ENCODE measurements around the gene RNF212. TPM values are rescaled to one million over a fixed set of nuclear protein-coding genes. Genes with fewer than 3 reads are reported as not detected.

Gene RNF212
- total RNA-seq, 4 donors from 2014 or later, result 6.7 to 31.1 (median 8.6) TPM

DNA sequence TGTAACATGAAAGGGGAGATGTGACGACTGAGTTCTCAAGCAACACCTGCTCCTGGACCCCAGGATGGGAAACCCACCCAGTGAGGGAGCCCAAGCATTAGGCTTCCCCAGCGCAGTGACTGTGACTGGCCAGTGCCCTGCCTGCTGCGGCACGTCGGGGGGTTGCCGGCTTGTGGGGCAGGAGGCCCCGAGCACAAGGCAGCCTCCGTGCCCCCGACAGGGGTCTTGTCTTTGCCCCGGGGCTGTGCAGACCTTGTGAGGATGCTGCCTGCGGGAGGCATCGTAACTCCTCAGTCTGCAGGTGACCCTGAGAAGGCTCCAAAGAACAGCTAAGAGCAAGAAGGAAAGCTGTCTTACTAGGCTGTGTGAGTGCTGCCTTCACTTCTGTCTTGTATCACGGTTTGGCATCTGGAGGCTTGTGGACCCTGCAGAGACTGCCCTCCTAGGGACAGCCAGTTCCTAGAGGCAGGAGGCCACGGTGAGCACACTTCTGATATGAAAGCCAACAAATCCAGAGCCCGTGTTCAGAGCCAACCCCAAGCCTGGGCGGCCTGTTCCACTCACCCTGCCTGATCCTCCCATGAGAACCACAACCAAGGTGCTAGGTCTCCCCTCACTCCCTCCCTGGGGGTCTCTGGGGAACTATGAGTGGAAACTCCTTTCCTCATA, 54.2 kb downstream of the RNF212 start:
- no peak for DNase-seq
- Histone ChIP-seq H3K4me1 (no peaks in the 10 kb centered on the region), H3K4me3 (replicated peaks in 1 of 3) (no peak overlapping the region), H3K27ac (no peak overlapping the region), H3K36me3 (no peaks in the 10 kb centered on the region), H3K9me3 (no peaks in the 10 kb centered on the region), H3K27me3 (no peaks in the 10 kb centered on the region)
- intact Hi-C loops (cut with DNase I), result no loop called here
- WGBS, 2 donors, result 79 to 84% methylated on average over 5 to 16 of the region's 16 CpGs
- no peak for TF ChIP-seq POLR2A (IDR thresholded peaks at IDR 0.05)
- TF ChIP-seq, protein P1, sequence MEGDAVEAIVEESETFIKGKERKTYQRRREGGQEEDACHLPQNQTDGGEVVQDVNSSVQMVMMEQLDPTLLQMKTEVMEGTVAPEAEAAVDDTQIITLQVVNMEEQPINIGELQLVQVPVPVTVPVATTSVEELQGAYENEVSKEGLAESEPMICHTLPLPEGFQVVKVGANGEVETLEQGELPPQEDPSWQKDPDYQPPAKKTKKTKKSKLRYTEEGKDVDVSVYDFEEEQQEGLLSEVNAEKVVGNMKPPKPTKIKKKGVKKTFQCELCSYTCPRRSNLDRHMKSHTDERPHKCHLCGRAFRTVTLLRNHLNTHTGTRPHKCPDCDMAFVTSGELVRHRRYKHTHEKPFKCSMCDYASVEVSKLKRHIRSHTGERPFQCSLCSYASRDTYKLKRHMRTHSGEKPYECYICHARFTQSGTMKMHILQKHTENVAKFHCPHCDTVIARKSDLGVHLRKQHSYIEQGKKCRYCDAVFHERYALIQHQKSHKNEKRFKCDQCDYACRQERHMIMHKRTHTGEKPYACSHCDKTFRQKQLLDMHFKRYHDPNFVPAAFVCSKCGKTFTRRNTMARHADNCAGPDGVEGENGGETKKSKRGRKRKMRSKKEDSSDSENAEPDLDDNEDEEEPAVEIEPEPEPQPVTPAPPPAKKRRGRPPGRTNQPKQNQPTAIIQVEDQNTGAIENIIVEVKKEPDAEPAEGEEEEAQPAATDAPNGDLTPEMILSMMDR (IDR thresholded peaks at IDR 0.05), result no peak

DNA sequence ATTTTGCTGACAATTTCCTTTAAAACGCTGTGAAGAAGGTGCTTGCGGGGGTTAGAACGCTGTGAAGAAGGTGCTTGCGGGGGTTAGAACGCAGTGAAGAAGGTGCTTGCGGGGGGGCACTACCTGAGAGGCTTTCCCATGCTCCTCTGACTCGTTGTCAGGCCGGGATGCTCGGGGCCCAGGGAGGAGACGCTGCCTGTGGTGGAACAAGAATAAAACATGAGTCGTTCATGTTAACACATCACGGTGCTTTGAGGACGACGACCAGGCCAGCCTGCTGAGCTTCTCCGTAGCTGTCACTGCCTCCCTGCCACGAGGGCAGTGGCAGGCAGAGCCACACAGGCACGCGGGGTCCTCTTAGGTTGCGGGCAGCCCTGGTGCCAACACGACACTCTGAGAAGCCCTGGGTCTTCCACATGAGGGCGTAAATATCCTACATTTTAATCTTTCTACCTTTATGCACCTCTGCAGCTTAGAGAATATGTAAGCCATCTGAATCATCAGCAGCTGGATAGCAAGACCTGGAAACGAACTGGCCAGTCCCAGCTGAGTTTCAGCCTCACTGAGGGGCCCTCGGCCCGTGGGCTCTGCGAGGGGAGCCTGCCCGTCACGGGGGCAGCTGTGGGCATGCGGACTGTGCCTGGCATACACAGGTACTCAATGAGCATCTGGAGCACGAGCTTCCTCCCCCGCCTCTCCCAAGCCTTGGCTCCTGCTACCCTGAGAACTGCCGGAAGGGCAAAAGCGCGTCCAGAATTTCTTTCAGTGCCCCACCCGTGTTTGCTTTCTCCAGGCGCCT, 55.0 kb downstream of the RNF212 start:
- no peak for TF ChIP-seq POLR2A (IDR thresholded peaks at IDR 0.05)
- TF ChIP-seq, protein P1 (IDR thresholded peaks at IDR 0.05), result no peak
- Histone ChIP-seq H3K9me3 (no peaks in the 10 kb centered on the region), H3K4me3 (replicated peaks in 1 of 3) (no peak overlapping the region), H3K4me1 (no peaks in the 10 kb centered on the region), H3K27me3 (no peaks in the 10 kb centered on the region), H3K27ac (no peak overlapping the region), H3K36me3 (no peaks in the 10 kb centered on the region)
- DNase-seq, result no peak
- intact Hi-C loops (cut with DNase I), result no loop called here
- WGBS, 2 donors, result 70 to 74% methylated on average over 26 to 35 of the region's 35 CpGs

DNA sequence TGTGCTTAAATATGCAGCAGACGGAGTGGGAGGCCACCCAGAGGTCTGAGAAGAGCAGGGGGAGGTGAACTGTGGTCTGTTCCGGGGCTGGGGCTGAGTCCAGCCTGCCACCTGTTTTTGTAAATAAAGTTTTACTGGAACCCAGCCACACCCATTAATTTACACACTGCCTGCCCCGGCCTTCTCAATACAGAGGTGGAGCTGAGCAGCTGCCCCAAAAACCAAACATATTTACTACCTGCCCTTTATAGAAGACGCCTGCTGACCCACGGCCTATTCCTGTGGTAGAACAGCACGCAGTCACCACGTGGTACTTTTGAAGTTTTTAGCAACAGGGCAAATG, 56.0 kb downstream of the RNF212 start:
- Histone ChIP-seq H3K27ac (no peak overlapping the region), H3K9me3 (no peaks in the 10 kb centered on the region), H3K4me1 (no peaks in the 10 kb centered on the region), H3K27me3 (no peaks in the 10 kb centered on the region), H3K36me3 (no peaks in the 10 kb centered on the region), H3K4me3 (replicated peaks in 1 of 3) (no peak overlapping the region)
- TF ChIP-seq, protein P1 (IDR thresholded peaks at IDR 0.05), result no peak
- TF ChIP-seq POLR2A (IDR thresholded peaks at IDR 0.05), result no peak
- intact Hi-C loops (cut with DNase I), result no loop called here
- 91 to 94% methylated on average over 7 of the region's 7 CpGs for WGBS, 2 donors
- DNase-seq, result no peak

DNA sequence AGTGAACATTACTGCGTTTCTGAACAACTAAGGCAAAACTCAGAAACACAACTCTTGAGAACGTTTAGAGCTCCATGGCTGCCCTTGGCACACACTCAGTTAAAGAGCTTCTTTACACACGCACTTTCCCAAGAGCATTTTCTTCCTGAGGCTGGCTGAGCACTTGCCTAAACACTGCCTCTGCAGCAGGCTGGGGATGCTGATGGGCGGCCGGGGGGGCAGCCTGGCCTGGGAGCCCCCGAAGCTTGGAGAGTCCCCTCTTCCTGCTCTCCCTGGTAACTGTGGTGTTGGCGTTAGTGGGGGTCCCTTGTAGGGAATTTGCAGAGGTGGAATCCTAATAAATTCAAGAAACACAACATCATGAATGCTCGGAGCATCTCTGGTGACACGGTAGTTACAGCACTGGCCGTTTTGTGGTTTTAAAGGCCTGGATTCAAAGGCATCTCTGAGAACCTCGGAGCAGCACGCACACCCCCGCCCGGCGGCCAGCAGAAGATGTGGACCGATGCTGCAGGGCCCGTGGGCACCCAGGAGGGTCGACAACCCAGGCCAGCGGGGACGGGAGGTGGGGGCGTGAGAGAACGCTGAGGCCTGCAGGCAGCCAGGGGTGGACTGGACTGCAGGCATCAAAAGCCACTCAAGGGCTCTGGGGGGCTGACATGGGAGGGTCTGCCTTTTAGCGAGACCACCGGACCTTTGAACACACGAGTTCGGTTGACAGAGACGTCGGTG, 56.5 kb downstream of the RNF212 start:
- TF ChIP-seq POLR2A (IDR thresholded peaks at IDR 0.05), result no peak
- TF ChIP-seq, protein P1 (IDR thresholded peaks at IDR 0.05), result no peak
- H3K36me3 ChIP-seq, result no peaks in the 10 kb centered on the region
- no peaks in the 10 kb centered on the region for H3K9me3 ChIP-seq
- no peak for DNase-seq
- no peaks in the 10 kb centered on the region for H3K4me1 ChIP-seq
- H3K4me3 ChIP-seq (replicated peaks in 1 of 3), result no peak overlapping the region
- no peak overlapping the region for H3K27ac ChIP-seq
- intact Hi-C loops (cut with DNase I), result no loop called here
- 72 to 78% methylated on average over 28 of the region's 28 CpGs for WGBS, 2 donors
- H3K27me3 ChIP-seq, result no peaks in the 10 kb centered on the region

Measured in thyroid gland (tissue), 4 donors.